Upper lobe of left lung (tissue), 6 donors: Measurements from ENCODE around the gene ATP5MC2. TPM values are rescaled to one million over a fixed set of nuclear protein-coding genes. Genes with fewer than 3 reads are reported as not detected.
A peak's percentile ranks its signal among the peaks of the same experiment; 100 is the strongest.

Source experiments
- ATAC-seq, 2 donors: fragments of 200-7000 bp; cut with Tn5 transposase; one replicate each; pipeline ENCODE4 v1.9.1; 2022; ENCODE audit warnings: mild to moderate bottlenecking in 2 of 2, moderate library complexity in 2 of 2; ENCODE audit not compliant: low FRiP score in 2 of 2
- DNase-seq, 2 donors: peaks; one replicate each; pipeline ENCODE4 v3.0.0-alpha.2; 2019 to 2020
- H3K27ac ChIP-seq, 4 donors: fragments of 200-600 bp; sonication (generic); one replicate each; pipeline ENCODE4 v1.5.1; 2016 to 2019
- H3K27me3 ChIP-seq, 4 donors: fragments of 200-600 bp; sonication (generic); one replicate each; pipeline ENCODE4 v1.5.1; 2017 to 2019
- H3K36me3 ChIP-seq, 4 donors: fragments of 200-600 bp; sonication (generic); one replicate each; pipeline ENCODE4 v1.5.1; 2016 to 2019
- H3K4me1 ChIP-seq, 4 donors: fragments of 200-600 bp; sonication (generic); one replicate each; pipeline ENCODE4 v1.5.1; 2018 to 2019
- H3K4me3 ChIP-seq, 4 donors: fragments of 200-600 bp; sonication (generic); one replicate each; pipeline ENCODE4 v1.5.1; 2017 to 2019; ENCODE audit warnings: mild to moderate bottlenecking in 2 of 4, moderate library complexity in 1 of 4
- H3K9me3 ChIP-seq, 4 donors: fragments of 200-600 bp; sonication (generic); one replicate each; pipeline ENCODE4 v1.5.1; 2018 to 2019
- CTCF ChIP-seq, 6 experiments: fragments of 450-650 bp in 4 of 6; fragments of 200-600 bp in 2 of 6; sonication (generic) in 2 of 6; IDR thresholded peaks; one replicate each; pipeline ENCODE4 v1.5.1; 2016 to 2019; ENCODE audit warnings: antibody characterized with exemption in 6 of 6
- EP300 ChIP-seq, 4 donors: sonication (generic); formaldehyde crosslinking; IDR thresholded peaks; one replicate each; pipeline ENCODE4 v1.5.1; 2017; ENCODE audit warnings: antibody characterized with exemption in 4 of 4, control low read depth in 2 of 4
- POLR2A ChIP-seq, 4 donors: fragments of 450-650 bp; IDR thresholded peaks; one replicate each; pipeline ENCODE4 v1.5.1; 2016 to 2017; ENCODE audit warnings: antibody characterized with exemption in 4 of 4, mild to moderate bottlenecking in 2 of 4
- POLR2AphosphoS5 ChIP-seq, 2 donors: sonication (generic); formaldehyde crosslinking; IDR thresholded peaks; one replicate each; pipeline ENCODE4 v1.5.1; 2017; ENCODE audit warnings: antibody characterized with exemption in 2 of 2
- WGBS, 2 donors: methylation state at CpG; one replicate each; pipeline ENCODE4 v1.1.5; 2017 to 2018; 5-methylcytosine and 5-hydroxymethylcytosine counted together
- total RNA-seq, 6 donors: library from RNA; depleted of rRNA in 4 of 6; stranded (reverse); fragments of >200 nt in 4 of 6; gene quantifications; one replicate each; pipeline versions ENCODE4 v1.1.0 to v1.2.1, GENCODE V29; 2016 to 2021
- donor health status: DM: no; HTN: no; CAD: no; lungs with moderate emphysema.
- donor health status: DM: no; HTN: yes; CAD: no; lungs with severe emphysema.

The ATP5MC2 gene
- total RNA-seq, 6 donors from 2014 or later, result 140 to 273 (median 206) TPM

- Histone ChIP-seq H3K4me1 (peaks cover 19 to 26% (median 23%) of the 10 kb centered on the region in 4 donors), H3K27me3 (peaks cover 0 to 35% (median 19%) of the 10 kb centered on the region in 4 donors), H3K27ac (no peak overlapping the region), H3K4me3 (peak overlapping the region in 3 of 4 donors; percentile 19 to 38 (median 30)), H3K9me3 (no peaks in the 10 kb centered on the region), H3K36me3 (no peaks in the 10 kb centered on the region)
- TF ChIP-seq POLR2A (IDR thresholded peaks at IDR 0.05), result no peak
- TF ChIP-seq CTCF (IDR thresholded peaks at IDR 0.05), result no peak
- TF ChIP-seq EP300 (IDR thresholded peaks at IDR 0.05), result no peak
- 5 to 10% methylated on average over 41 to 42 of the region's 57 CpGs for WGBS, 2 donors
- DNase-seq (peak in 1 of 2 donors; percentile 87), ATAC-seq (peak; percentile 45 to 70)
Measured at GRCh38 chr12:53695152-53696145, 19.6 kb upstream of the ATP5MC2 start.

DNA sequence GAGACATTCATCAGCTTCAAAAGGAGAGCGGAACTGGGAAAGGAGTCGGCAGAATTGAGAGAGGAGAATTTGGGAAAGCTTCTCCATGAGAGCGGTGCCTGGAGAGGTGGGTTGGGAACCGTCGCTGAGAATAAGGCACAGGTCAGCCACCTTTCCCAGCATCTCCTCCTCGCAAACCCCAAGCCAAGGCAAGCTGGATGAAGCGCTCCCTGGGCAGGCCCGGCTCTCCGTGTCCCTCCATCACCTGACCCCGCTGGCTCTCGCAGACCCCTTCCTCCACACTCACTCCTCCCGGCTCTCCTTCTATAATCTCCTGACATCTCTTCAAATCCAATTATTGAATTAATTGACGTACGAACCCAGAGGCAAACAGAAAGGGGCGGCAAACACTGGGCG, 18.9 kb upstream of the ATP5MC2 start:
- no peak for ATAC-seq
- H3K9me3 ChIP-seq, result no peaks in the 10 kb centered on the region
- no peaks in the 10 kb centered on the region for H3K36me3 ChIP-seq
- H3K4me1 ChIP-seq, result peaks cover 19 to 26% (median 23%) of the 10 kb centered on the region in 4 donors
- H3K27ac ChIP-seq, result no peak overlapping the region
- TF ChIP-seq EP300 (IDR thresholded peaks at IDR 0.05), result no peak
- no peak for TF ChIP-seq POLR2AphosphoS5 (IDR thresholded peaks at IDR 0.05)
- no peak for TF ChIP-seq POLR2A (IDR thresholded peaks at IDR 0.05)
- TF ChIP-seq CTCF (IDR thresholded peaks at IDR 0.05), result no peak
- H3K4me3 ChIP-seq, result peak overlapping the region in 1 of 4 donors; percentile 38
- DNase-seq, result peak in 1 of 2 donors; percentile 29
- WGBS, 2 donors, result 42 to 43% methylated on average over 16 of the region's 16 CpGs
- H3K27me3 ChIP-seq, result peaks cover 0 to 35% (median 19%) of the 10 kb centered on the region in 4 donors

DNA sequence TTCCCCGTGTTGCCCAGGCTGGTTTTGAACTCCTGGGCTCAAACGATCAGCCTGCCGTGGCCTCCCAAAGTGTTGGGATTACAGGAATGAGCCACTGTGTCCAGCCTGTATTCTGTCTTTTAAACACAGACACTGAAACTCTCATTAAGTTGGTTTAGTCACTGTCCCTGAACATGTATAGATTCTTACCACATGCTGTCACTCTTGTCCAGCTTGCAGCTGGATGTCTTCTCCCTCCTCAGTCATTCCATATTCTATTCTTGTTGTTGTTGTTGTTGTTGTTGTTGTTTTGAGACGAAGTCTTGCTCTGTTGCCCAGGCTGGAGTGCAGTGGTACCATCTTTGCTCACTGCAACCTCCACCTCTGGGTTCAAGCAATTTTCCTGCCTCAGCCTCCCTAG, 12.3 kb upstream of the ATP5MC2 start:
- peaks cover 0 to under 1% (median under 1%) of the 10 kb centered on the region in 4 donors for H3K27me3 ChIP-seq
- no peak for DNase-seq
- H3K4me1 ChIP-seq, result no peaks in the 10 kb centered on the region
- H3K36me3 ChIP-seq, result no peaks in the 10 kb centered on the region
- H3K9me3 ChIP-seq, result no peaks in the 10 kb centered on the region
- H3K4me3 ChIP-seq, result no peak overlapping the region
- no peak for TF ChIP-seq EP300 (IDR thresholded peaks at IDR 0.05)
- no peak for TF ChIP-seq CTCF (IDR thresholded peaks at IDR 0.05)
- TF ChIP-seq POLR2AphosphoS5 (IDR thresholded peaks at IDR 0.05), result no peak
- TF ChIP-seq POLR2A (IDR thresholded peaks at IDR 0.05), result no peak
- WGBS, 2 donors, result 73 to 80% methylated on average over 4 of the region's 4 CpGs
- ATAC-seq, result no peak
- no peak overlapping the region for H3K27ac ChIP-seq

DNA sequence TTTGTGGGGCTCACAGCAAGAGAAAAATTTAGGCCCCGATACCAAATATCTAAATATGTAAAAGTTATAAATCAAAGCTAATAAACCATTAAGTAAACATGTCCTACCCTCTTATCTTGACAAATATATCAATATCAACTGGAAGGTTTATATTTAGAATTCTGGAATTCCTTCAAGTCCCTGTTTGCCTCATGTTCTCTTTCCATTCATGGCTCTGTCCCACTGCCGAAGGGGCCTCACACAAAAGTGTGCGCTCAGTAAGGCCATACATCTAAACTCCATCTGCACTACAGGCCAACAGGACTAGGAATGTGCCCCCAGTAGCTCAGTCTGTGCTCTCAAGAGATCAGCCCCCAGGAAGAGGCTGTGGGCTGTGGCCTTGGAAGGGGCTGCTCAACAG, 10.6 kb upstream of the ATP5MC2 start:
- H3K27ac ChIP-seq, result no peak overlapping the region
- no peak overlapping the region for H3K4me3 ChIP-seq
- H3K27me3 ChIP-seq, result no peaks in the 10 kb centered on the region
- 67 to 84% methylated on average over 3 of the region's 3 CpGs for WGBS, 2 donors
- H3K36me3 ChIP-seq, result no peaks in the 10 kb centered on the region
- no peaks in the 10 kb centered on the region for H3K9me3 ChIP-seq
- no peak for TF ChIP-seq POLR2AphosphoS5 (IDR thresholded peaks at IDR 0.05)
- no peak for TF ChIP-seq EP300 (IDR thresholded peaks at IDR 0.05)
- no peak for TF ChIP-seq POLR2A (IDR thresholded peaks at IDR 0.05)
- no peak for TF ChIP-seq CTCF (IDR thresholded peaks at IDR 0.05)
- H3K4me1 ChIP-seq, result no peaks in the 10 kb centered on the region
- ATAC-seq (no peak), DNase-seq (no peak)
